Cerebellar nuclear complex (tissue), 1 donor: Measurements from ENCODE around the gene DNAH1.

ENCODE experiments used
- DNase-seq, 2 experiments: peaks; one replicate each; lab custom pipeline; 2025; lab: John Stamatoyannopoulos, UW

Gene DNAH1

GRCh38 chr3:52403271-52403841, 87.2 kb downstream of the DNAH1 start:
- DNase-seq, result no peak

GRCh38 chr3:52403955-52404354, 87.8 kb downstream of the DNAH1 start:
- no peak for DNase-seq

DNA sequence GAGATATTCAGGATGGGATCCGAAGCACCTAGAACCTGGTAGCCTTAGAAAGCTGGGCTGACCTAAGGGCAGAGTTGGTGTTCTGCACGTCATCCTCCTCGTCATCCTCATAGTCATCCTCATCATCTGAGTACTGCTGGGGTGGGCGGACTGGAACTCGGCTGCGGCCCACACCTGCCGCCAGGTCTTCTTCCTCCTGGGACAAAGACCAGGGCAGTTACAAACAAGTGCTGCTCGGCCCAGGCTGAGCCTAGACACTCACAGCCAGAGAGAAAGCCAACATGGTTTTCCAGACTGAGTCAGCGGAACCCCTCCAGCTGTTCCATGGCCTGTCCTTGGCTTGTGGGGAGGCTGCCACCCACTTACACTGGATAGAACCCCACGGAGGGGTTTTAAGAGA, 88.3 kb downstream of the DNAH1 start:
- no peak for DNase-seq

DNA sequence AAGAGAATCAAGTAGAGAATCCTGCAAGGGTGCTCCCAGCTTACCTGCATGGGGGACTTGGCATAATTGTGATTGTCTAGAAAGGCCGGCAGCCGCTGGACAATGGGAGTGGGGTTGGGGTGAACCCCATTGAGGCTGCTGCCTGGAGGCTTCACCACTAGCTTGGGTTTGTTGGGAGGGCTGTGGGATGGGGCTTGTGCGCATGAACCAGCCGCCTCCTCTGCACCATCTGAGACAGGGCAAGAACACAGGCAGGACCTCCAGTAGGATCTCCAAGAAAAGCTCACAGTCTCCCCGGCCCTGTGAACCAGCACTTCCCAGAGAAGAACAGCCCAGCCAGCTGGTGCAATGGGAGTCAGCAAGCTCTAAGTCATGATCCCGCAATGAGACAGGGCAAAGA, 88.9 kb downstream of the DNAH1 start:
- no peak for DNase-seq

DNA sequence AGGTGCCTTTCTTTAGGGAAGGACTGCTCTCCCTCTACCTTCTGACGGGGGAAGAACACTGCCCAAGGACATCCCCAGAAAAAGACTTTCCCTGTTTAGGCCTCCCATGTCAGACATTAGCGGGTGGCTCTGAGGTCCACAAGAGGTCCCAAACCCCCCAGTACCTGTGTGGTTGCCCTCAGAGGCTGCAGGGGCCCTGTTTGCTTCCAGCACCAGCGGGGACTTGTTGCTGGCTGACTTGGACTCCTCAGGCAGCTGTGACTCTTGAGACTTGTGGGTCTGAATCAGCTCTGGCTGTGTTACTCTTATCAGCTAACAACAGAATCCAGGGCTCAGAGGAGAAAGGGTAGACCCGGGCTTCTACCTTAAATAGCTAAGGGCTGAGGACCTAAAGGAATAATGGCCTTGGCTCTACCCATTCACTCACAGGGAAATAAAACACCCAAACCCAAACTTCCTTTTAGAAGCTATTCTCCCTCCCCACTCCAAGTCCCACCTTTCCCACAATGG, 89.5 kb downstream of the DNAH1 start:
- no peak for DNase-seq

GRCh38 chr3:52406231-52406661, 90.1 kb downstream of the DNAH1 start:
- DNase-seq, result no peak

DNA sequence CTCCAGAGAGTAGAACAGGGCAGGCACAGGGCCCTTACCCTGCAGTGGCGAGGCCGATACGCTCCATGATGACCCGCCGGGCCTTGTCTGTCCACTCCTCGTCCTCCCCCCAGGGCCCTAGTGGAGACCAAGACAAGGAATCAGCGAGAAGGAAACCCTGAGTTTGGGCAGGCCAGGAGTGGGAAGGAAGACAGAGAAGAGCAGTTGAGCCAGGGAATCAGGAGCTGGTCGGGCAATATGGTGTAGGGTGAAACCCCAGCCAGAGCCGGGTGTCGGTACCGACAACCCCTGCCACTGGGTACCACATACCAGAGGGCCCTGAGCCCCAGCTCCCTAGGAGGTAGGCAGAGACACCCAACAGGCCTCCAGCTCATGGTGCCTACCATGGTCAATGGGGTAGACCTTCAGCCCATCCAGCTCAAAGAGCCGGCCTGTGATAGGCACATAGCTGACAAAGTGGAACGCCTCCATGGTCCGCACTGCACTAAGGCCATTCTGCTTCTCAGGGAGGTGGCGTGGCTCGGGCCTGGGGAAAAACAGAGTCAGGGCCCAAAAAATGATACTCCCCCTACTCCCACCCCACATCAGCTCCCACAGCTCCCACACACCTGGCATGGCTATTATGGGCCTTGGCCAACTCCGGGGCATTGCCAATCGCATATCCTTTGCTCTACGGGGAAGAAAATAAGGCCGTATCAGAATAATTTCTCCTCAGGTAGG, 90.8 kb downstream of the DNAH1 start:
- DNase-seq, result no peak

DNA sequence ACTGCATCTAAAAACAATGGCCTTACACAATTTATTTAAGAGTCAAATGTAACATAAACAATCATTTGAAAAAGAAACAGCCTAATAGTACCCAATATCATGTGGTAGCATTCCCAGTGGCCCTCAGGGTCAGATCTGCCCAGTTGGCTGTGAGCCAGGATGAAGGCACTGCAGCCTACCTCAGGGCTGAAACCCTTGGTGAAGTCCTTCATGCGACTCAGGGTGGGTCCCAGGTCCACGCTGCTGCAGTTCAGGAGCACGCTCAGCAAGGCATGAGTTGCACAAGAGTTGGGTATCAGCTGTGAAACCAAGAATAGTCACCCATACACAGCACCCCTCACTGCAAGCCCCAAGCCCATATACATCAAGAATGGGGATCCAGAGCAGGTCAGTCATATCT, 91.7 kb downstream of the DNAH1 start:
- DNase-seq, result no peak

- no peak for DNase-seq
These were observed 92.3 kb downstream of the DNAH1 start for GRCh38 chr3:52408466-52408865.

- DNase-seq, result no peak
These were observed 99.7 kb downstream of the DNAH1 start for GRCh38 chr3:52415800-52416199.

GRCh38 chr3:52420388-52420787, 104.3 kb downstream of the DNAH1 start:
- DNase-seq, result no peak

DNA sequence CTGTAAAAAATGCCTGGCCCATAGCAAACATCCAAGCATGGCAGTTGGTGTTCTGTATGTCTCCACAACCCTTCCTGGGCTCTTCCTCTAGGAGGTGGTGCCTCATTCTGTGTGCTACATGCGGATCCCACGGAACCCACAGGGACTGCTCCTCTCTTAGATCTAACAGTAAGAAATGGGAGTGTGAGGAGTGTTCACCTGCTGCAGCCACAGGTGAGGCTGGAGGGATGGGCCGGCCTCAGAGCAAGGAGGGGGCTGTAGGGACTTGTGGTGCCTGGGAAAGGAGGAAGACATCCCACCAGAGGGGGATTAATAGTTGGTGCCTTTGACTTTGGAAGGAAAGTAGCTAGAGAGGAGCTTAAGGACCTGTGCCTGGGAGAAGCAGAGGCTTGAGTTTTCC, 106.5 kb downstream of the DNAH1 start:
- DNase-seq, result no peak

- DNase-seq, result no peak
These were observed 107.1 kb downstream of the DNAH1 start for GRCh38 chr3:52423173-52423572.

DNA sequence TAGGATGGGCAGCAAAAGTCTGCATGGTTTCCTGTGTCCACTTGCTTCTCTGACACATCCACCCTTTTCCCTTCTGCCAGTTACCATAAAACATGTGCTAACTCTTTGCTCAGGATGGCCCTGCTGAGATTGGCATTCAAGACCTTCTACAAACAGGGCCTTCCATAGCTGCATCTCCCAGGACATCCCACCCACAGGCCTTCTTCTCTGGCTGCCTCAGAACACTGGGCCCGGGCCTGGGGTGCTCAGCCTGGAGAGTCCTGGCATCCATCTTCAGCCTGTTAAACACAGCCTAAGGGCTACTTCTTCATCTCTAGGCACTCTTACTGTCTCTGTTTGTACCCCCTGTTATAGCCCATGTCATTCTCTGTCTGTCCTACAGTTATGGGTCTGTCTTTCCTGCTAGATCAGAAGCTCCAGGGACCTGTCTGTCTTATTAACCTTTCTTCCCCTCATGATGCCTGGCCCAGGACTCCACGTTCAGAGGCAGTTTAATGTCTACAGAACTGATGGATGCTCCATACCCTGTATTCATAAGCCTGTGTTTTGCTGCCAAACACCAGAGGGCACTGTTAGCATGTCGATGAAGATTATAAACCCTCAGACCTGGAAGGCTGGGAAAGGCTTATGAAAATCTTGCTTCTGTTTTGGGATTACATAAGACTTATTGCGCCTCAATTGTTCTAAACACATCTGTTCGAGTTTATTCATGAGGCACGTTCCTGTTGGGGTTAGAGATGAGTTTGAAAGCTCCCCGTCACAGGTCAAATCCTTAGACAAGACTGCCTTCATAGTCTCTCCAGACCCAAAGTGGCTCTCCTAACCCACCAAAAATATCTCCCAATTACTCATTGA, 112.3 kb downstream of the DNAH1 start:
- peak in 1 of 2 experiments; percentile 70 for DNase-seq

DNA sequence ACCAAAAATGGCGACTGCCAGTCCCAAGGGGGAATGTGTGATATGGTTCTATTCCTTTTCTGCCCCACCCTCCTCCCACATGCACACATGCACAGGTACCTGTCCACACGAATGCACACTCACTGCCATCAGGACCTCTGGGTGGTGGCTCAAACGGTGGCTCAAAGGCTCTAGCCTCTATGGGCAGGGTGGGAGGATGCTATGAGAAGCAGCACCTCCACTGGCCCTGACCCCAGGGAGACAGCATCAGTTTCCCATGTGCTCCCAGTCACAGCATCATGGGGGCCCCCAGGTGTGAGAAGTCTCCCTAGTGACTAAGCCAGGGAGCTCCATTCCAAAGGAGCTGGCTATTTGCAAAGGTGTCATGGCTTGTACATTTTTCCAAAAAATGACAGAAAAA, 112.9 kb downstream of the DNAH1 start:
- no peak for DNase-seq

DNA sequence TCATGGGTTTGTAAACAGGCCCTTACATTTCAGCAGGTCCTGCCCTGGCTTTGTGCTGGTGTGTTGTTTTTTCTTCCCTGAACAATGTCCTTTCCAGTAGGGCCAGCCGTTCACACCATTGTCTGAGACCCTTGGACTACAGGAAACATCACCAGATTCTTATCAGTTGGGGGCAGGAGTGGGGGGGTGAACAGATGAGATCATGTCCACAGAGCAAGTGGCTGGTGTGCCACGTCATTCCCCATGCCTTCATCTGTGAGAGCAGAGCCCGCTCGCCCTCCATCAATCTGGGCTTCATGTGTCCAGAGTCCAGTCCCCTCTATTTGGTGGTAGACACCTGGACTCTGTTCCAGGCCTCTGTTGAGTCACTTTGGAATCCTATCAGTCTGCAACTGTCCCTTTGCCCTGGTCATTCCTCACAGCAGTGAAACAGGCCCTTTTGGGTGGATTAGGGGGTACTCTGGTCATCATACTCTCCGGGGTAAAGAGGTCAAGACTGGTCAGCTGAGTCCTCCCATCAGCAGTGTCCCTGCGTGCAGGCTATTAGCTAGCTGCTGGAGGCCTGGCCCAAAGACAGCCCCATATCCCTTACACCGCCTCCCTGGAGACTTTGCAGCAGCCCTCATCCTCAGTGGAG, 113.8 kb downstream of the DNAH1 start:
- DNase-seq, result no peak

DNA sequence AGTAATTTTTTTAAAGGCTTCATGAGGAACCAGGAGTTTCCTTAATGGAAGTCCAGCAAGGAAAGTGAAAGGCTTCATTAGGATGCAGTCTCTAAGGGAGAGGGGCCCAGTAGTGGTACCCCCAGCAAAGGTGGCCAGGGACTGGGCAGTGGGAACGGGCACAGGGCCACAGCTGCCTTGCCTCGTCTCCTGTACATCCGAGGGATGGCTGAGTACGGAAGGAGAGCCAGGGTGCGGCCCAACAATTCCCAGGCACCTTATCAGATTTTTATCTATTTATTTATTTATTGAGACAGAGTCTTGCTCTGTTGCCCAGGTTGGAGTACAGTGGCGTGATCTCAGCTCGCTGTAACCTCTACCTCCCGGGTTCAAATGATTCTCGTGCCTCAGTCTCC, 114.3 kb downstream of the DNAH1 start:
- DNase-seq, result no peak

GRCh38 chr3:52431459-52432223, 115.5 kb downstream of the DNAH1 start:
- no peak for DNase-seq

DNA sequence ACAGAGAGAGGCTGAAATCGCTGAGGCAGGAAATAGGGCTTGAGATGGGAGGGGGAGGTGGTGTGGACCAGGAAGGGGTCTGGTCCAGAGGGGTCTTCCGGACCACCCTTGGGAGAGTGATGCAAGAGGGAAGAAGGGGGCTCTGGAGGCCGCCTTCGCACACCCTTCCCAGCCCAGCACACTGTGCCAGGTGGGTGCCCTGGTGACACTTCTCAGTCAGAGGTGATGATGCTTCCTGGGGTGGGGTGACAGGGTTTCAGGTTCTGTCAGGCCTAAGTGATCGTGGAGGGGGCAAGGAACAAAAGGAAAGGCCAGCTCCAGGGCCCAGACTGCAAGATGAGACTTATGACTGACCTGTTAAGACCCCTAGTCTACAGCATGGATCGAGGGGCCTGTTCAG, 116.1 kb downstream of the DNAH1 start:
- DNase-seq, result no peak

- DNase-seq, result no peak
These were observed 116.6 kb downstream of the DNAH1 start for GRCh38 chr3:52432691-52433141.

DNA sequence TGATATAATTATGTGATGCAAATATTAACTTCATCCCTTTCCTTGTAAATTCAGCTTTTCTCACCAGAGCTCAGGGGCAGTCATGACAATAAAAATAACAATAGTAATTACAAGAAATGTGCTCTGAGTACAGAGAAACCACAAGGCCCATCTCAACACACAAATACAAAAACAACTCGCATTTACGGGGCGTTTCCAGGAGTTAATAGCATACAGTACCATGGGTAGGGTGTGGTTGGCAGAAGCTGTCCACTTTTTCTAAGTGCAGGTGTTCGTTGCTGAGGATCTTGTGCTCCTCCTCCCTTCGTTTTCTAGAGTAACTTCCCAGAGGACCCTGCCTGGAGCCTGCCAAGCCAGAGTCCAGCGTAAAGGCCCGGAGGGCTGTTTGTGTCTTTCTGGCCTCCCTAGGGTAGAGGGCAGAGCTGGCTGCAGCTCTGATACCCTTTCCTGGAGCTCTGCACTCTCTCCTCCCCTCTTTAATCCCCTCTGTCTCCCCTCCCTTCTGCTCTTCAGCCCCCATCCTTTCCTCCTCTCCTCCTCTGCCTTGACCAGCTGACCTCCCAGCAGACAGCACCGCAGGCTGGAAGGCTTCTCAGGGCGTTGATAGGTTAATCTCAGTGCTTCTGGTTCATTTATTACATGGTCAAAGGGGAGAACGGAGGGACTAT, 117.3 kb downstream of the DNAH1 start:
- no peak for DNase-seq
